Endometrium (tissue), 2 donors: ENCODE data around the gene PROCA1.

Experiments
- FAIRE-seq: peaks from 2 replicates; lab custom pipeline; 2012; peaks lifted over from hg19 to GRCh38; lab: Jason Lieb, UNC
- donor health status: control.
- donor health status: control.

Gene PROCA1, protein sequence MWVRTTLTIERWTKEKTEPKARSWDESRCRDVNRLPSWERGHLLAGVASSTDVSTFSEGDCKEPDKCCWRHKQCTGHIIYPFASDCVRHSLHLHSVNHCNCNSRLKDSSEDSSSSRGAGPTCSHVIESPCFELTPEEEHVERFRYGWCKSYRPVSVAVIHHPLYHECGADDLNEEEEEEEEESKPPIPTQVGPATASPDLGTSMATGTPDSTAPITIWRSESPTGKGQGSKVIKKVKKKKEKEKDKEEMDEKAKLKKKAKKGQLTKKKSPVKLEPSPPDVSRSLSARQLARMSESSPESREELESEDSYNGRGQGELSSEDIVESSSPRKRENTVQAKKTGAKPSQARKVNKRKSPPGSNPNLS

DNA sequence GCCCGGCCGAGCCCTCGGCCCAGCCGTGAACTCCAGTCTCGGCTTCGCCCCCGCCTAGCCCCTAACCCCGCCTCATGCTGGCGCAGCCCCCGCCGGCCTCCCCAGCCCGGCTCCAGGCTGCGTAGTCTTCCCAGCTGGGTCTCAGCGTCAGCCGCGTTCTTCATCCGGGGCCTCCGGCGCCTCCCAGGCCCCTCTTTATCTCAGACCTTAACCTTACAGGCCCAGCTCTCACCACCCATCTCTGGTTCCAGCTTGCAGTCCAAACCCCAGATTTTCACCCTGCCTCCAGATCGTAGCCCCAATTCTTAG lies at the start of gene PROCA1:
Gene PROCA1, minus strand, starts transcription at position 166 of the 309 bp plus-strand sequence. CDS start 228 bp downstream, outside the sequence.
- no peak for FAIRE-seq

GRCh38 chr17:28760601-28761562 lies 49.2 kb upstream of the PROCA1 start:
- FAIRE-seq: no peak

GRCh38 chr17:28759256-28759865 lies 47.7 kb upstream of the PROCA1 start:
- FAIRE-seq: no peak

DNA sequence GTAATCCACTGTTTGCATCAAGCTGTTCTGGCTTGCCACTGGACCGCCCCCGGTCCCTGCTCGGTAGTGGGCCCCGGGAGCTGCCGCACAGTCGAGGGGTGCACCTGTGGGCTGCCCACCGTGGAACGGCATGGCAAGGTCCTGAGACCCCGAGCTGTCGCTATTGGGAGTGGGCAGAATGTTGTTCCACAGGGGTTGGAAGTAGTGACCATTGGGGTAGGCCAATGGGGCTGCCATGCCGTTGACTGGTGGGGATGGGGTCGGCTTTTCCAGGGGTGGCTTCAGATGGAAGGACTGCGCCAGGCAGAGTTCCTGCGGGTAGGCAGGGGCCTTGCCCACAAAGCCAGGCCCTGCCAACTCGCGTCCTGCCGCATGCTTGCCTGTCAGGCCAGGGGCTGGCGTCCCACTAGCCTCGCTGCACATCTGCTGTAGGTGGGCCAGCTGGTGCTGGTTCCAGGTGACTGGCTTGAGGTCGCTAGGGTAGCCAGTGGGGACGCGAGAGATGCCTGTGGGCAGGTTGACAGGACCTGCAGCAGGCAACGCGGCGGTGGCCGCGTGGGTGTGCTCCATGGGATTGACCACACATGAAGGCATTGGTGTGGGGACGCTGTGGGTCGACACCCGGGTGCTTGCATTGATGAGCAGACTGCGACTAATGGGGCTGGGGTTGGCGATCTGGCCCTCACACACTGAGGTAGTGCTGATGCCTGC lies 46.9 kb upstream of the PROCA1 start:
- no peak for FAIRE-seq

DNA sequence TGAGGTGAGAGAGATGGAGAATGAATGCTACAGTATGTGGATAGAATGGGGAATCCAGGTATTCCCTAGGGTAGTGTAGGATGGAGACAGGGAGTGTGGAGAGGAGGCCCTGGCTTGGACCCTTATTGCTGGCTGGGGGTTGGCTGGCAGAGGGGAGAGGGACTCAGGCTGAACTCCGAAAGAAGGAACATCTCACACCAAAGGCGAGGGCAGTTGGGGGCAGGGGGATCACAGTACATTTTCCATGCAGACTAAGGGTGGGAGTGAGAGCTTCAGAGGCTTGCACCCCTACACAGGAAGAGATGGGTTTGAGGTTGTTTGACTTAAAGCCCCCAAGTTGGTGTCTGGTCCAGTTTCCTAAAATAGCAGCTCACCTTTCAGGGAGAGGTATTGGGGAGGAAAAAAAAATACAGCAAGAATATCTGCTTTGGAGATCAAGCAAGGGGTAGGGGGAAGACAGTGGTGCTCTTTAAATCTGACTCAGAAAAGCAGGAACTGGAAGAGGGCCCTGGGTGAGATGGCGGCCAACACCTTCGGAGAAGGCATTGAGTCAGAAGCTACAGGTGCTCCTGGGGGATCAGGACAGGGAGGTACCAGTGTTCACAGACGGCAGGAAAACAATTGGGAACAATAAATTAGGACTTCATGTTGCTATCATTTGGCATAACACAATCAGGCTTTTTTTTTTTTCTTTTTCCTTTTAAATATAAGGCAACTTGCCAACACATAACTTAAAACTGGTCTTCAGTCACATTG lies 44.5 kb upstream of the PROCA1 start:
- no peak for FAIRE-seq

DNA sequence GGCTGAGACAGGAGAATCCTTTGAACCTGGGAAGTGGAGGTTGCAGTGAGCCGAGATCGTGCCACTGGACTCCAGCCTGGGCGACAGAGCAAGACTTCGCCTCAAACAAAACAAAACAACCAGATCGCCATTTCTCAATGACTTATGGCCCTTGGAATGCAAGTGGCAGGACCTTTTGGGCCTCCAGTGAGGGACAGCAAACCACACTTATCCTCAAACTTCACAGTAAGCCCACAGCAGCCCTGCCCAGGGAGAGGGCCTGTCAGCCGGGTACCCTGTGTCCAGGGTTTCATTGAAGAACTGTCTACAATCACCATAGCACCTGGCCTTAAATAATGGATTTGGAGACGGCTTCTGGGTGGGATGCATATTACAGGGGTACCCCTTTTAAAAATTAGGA lies 43.8 kb upstream of the PROCA1 start:
- FAIRE-seq: no peak

GRCh38 chr17:28751600-28752366 lies 40.1 kb upstream of the PROCA1 start:
- FAIRE-seq: no peak

GRCh38 chr17:28750178-28751047 lies 38.7 kb upstream of the PROCA1 start:
- FAIRE-seq: peak; percentile 39

DNA sequence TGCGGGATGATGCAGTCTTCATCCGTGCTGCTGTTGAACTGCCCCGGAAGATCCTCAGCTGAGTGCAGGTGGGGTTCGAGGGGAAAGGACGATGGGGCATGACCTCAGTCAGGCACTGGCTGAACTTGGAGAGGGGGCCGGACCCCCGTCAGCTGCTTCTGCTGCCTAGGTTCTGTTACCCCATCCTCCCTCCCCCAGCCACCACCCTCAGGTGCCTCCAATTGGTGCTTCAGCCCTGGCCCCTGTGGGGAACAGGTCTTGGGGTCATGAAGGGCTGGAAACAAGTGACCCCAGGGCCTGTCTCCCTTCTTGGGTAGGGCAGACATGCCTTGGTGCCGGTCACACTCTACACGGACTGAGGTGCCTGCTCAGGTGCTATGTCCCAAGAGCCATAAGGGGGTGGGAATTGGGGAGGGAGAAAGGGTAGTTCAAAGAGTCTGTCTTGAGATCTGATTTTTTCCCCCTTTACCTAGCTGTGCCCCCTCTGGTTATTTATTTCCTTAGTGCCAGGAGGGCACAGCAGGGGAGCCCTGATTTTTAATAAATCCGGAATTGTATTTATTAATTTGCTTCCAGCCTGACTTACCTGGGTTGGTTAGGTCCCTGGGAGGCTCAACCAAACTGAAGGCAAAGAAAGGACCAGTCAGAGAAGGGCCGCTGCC lies 38.0 kb upstream of the PROCA1 start:
- FAIRE-seq: no peak

DNA sequence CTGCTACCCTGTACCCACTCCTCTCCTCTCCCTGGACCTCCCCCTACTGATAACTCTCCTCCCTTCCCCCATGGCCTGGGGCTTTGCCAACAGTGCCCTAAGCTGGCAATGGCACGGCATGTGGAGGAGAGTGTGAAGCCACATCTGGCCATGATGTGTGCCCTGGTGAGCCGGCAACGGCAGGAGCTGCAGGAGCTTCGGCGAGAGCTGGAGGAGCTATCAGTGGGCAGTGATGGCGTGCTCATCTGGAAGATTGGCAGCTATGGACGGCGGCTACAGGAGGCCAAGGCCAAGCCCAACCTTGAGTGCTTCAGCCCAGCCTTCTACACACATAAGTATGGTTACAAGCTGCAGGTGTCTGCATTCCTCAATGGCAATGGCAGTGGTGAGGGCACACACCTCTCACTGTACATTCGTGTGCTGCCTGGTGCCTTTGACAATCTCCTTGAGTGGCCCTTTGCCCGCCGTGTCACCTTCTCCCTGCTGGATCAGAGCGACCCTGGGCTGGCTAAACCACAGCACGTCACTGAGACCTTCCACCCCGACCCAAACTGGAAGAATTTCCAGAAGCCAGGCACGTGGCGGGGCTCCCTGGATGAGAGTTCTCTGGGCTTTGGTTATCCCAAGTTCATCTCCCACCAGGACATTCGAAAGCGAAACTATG lies 37.3 kb upstream of the PROCA1 start:
- no peak for FAIRE-seq

- no peak for FAIRE-seq
Measured at GRCh38 chr17:28747801-28748750, 36.4 kb upstream of the PROCA1 start.

- no peak for FAIRE-seq
Measured at GRCh38 chr17:28747051-28747691, 35.5 kb upstream of the PROCA1 start.

- no peak for FAIRE-seq
Measured at GRCh38 chr17:28746611-28747050, 34.9 kb upstream of the PROCA1 start.

DNA sequence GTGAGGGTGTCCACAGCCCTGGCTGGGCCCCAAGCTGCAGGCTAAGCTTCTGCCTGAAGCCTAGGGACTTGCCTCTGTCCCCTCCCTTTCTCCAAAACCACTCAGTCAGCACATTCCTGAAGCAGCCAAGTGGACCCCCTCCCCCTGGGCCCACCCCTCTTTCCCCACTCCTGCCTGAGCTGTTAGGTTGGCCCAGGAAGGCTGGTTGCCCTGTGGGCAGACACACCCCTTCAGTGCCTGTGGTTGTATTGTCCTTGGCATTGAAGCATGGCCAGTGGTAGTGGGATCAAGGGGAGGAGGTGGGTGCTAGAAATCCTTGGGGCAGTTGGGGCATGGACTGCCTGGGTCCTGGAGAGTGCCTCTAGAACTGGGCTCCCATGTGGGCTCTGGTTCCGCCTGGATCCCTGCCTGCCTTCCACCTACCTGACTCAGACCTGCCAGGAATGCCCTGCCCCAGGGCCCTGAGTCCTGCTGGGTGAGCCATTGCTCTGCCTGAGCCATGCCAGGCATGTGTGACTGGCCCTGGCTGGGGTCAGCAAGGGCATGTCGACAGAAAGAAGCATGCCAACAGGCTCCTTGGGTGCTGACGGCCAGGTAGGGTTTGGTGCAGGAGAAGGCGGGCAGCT lies 34.2 kb upstream of the PROCA1 start:
- no peak for FAIRE-seq

- FAIRE-seq: no peak
Measured at GRCh38 chr17:28744972-28745785, 33.5 kb upstream of the PROCA1 start.
